Stimulated activated effector memory CD8-positive, alpha-beta T cell treated with anti-CD3 and anti-CD28 coated beads, Interleukin-12 subunit alpha, Interleukin-12 subunit beta, amount 100 ng/mL, for 72 hours (primary cell): Measurements from ENCODE around the gene DUSP16.
"Not testable (repeated sequence)": the region's sequence is repeated elsewhere in the genome, so short reads cannot be mapped to it uniquely, and the experiment has no call there.

ENCODE experiments used
- ATAC-seq: fragments of 150-1000 bp; cut with Tn5 transposase; 2 replicates; pipeline ENCODE4 v1.10.0; 2021
- DNase-seq, 2 donors: peaks; one replicate each; pipeline ENCODE4 v3.0.0; 2021 to 2022; ENCODE audit warnings: low spot score in 2 of 2
- H3K27ac Mint-ChIP-seq: one replicate; pipeline ENCODE4 v1.8.0; 2022; ENCODE audit warnings: mild to moderate bottlenecking, mixed read lengths
- H3K36me3 Mint-ChIP-seq: one replicate; pipeline ENCODE4 v1.8.0; 2022; ENCODE audit warnings: mild to moderate bottlenecking, mixed read lengths
- H3K4me1 Mint-ChIP-seq: one replicate; pipeline ENCODE4 v1.8.0; 2022; ENCODE audit warnings: mixed read lengths
- H3K4me3 Mint-ChIP-seq: one replicate; pipeline ENCODE4 v1.8.0; 2022; ENCODE audit warnings: mild to moderate bottlenecking, mixed read lengths
- H3K9me3 Mint-ChIP-seq: one replicate; pipeline ENCODE4 v1.8.0; 2022; ENCODE audit warnings: mixed read lengths

Gene DUSP16

GRCh38 chr12:12592930-12593329 lies 30.3 kb upstream of the DUSP16 start:
- peaks cover 14% of the 10 kb centered on the region for H3K4me1 Mint-ChIP-seq
- peaks cover 11% of the 10 kb centered on the region for H3K9me3 Mint-ChIP-seq
- no peak overlapping the region for H3K27ac Mint-ChIP-seq
- DNase-seq, result no peak
- H3K4me3 Mint-ChIP-seq, result no peak overlapping the region
- H3K36me3 Mint-ChIP-seq, result peaks cover 6% of the 10 kb centered on the region
- no peak for ATAC-seq

DNA sequence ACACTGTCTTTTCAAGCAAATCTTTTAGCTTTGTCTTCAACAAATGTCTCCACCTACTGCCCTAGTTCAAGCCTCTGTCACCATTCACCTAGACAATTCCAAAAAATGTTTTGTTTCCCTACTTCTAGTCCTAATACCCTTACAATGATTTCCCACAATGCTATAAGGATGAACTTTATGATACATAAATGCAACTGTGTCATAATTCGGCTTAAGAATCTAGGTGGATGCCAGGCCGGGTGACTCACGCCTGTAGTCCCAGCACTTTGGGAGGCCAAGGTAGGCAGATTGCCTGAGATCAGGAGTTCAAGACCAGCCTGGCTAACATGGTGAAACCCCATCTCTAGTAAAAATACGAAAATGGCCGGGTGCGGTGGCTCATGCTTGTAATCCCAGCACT lies 28.3 kb upstream of the DUSP16 start:
- ATAC-seq (no peak), DNase-seq (no peak)
- no peak overlapping the region for H3K27ac Mint-ChIP-seq
- no peak overlapping the region for H3K4me3 Mint-ChIP-seq
- H3K4me1 Mint-ChIP-seq, result peaks cover 19% of the 10 kb centered on the region
- peaks cover 6% of the 10 kb centered on the region for H3K36me3 Mint-ChIP-seq
- peaks cover 11% of the 10 kb centered on the region for H3K9me3 Mint-ChIP-seq

GRCh38 chr12:12588436-12588835 lies 25.8 kb upstream of the DUSP16 start:
- H3K4me1 Mint-ChIP-seq, result peaks cover 40% of the 10 kb centered on the region
- not testable (repeated sequence) for H3K27ac Mint-ChIP-seq, ATAC-seq, H3K36me3 Mint-ChIP-seq, DNase-seq, H3K4me3 Mint-ChIP-seq, H3K9me3 Mint-ChIP-seq

DNA sequence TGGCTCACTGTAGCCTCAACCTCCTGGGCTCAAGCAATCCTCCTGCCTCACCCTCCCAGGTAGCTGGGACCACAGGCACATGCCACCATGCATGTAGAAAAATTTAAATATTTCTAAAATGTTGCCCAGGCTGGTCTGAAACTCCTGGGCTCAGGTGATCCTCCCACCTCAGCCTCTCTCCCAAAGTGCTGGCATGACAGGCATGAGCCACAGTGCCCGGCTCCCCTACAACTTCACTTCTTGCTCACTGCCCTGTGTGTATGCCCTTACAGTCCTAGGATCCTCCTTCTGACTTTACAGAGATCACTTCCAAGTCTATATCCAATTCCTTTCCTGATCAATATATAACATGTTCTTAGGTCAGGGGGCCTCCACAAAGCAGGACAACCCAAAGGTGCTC lies 25.2 kb upstream of the DUSP16 start:
- no peak overlapping the region for H3K4me3 Mint-ChIP-seq
- H3K4me1 Mint-ChIP-seq, result peaks cover 46% of the 10 kb centered on the region
- H3K27ac Mint-ChIP-seq, result no peak overlapping the region
- ATAC-seq, result no peak
- peaks cover 6% of the 10 kb centered on the region for H3K36me3 Mint-ChIP-seq
- H3K9me3 Mint-ChIP-seq, result peaks cover 8% of the 10 kb centered on the region
- DNase-seq, result no peak

DNA sequence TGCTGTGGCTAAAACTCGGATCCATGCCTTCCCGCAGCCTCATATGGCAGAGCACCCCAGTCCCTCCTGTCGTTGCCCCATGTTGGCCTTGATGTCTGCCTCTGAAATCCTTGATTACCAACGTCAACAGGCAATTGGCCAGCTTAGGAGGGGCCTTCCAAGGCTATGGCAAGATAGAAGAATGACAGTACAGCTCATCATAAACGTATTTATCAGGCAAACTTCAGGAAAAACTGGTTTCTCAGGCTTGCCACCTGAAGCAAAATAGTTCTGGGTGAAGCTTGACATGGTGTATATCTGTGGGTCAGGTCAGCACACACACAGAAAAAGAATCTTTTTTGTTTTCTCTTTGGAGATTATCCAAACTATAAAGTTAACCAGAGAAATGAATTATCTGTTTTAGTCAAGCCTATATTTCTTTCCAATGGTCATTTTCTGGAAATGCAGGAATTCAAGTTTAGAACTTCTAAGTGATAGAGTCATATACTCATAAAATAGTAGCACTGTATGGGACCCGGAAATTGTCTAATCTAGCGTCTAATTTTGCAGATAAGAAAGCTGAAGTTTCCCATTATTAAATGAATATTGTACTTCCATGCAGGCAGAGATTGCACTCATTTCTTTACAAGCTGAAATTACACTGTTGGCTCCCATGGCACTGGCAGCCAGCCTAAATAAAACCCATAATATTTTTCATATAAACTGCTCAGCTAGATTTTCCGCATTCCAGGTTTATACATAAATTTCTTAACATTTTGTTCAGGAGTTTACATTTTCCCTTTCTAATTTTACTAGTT lies 24.4 kb upstream of the DUSP16 start:
- Mint-ChIP-seq H3K27ac (no peak overlapping the region), H3K9me3 (peaks cover 8% of the 10 kb centered on the region), H3K4me3 (no peak overlapping the region), H3K4me1 (peaks cover 52% of the 10 kb centered on the region), H3K36me3 (peaks cover 6% of the 10 kb centered on the region)
- DNase-seq (no peak), ATAC-seq (no peak)

DNA sequence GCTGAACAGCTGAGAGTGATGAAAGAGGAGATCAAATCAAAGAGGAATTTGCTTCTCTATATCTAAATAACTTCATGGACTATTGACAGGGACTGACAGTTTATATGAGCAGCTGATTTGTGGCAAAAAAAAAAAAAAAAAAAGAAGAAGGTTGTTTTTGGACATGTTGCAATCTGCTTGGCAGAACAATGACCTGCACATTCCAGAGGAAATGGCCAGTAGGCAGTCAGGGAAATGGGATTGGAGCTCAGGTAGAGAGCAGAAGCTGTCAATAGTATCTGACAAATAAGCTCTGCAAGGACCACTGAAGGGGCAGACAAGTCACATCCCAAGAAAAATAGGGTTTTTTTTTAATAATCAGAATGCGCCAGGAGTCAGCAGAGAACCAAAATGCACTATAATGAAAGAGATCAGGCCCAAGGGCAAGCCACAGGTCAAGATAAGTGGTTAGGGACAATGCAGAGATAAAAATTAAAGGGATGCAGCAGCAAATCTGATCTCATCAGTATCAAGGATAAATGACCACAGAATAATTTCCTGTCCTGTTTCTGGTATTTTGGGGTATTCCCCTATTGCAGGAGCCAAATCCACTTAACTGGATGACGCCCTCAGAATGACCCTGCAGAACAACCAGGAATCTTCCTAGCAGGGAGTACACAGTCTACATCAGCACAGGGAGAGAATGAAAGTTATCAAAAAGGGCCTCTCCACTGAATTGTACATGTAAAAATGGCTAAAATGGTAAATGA lies 22.6 kb upstream of the DUSP16 start:
- ATAC-seq (no peak), DNase-seq (no peak)
- Mint-ChIP-seq H3K4me3 (no peak overlapping the region), H3K4me1 (peaks cover 55% of the 10 kb centered on the region), H3K36me3 (peaks cover 5% of the 10 kb centered on the region), H3K9me3 (peaks cover 8% of the 10 kb centered on the region), H3K27ac (peak overlapping the region; percentile 41)

DNA sequence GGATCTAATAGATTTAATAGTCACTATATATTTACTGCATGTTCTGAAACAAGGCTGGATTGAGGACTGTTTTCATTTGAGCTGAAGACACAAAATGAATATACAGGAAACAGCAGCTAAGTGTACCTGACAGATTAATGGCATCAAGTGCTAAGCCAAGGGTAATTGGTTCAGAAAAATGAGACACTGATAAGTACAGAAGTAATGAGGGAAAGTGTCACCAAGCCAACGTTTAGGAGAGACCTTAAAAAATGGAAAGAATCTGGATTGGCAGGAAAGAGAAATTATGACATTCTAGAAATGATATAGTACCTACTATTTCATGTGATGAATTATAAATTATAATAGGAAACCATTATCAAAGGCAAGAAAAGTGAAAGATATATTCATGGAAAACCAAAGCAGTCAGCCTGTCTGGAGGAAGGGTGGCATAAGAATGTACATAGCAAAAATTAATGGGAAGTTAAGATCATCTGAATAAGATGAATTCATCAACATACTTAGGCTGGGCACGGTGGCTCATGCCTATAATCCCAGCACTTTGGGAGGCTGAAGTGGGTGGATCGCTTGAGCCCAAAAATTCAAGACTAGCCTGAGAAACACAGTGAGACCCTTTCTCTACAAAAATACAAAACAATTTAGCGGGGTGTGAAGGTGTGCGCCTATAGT lies 21.0 kb upstream of the DUSP16 start:
- ATAC-seq, result no peak
- peak overlapping the region; percentile 84 for H3K27ac Mint-ChIP-seq

DNA sequence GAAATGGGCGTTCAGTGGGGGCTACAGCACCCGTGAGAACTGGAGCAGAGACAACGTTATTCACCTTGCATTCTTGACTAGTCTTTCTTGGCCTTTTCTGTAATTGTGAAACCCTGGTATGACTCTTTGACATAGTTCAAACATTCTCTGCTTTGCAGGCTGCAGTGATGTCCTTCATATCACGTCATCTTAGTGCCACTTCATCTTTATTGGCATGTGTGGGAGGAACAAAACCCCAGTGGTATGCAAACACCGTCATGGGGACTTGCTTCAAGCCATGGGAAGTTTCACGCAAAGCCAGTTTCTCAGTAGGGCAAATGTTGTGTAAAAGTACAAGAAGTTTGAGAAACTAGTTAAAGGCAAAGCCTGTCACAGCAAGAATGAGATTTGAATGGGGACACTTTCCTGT lies 20.2 kb upstream of the DUSP16 start:
- no peaks in the 10 kb centered on the region for H3K36me3 Mint-ChIP-seq
- ATAC-seq (peak; percentile 98), DNase-seq (peak; percentile 33 to 80)
- peaks cover 41% of the 10 kb centered on the region for H3K4me1 Mint-ChIP-seq
- H3K4me3 Mint-ChIP-seq, result peak overlapping the region; percentile 58
- no peaks in the 10 kb centered on the region for H3K9me3 Mint-ChIP-seq
- peak overlapping the region; percentile 84 for H3K27ac Mint-ChIP-seq

More for the DNA sequence above, 21.0 kb upstream of the DUSP16 start:
- Mint-ChIP-seq H3K36me3 (no peaks in the 10 kb centered on the region), H3K4me1 (peaks cover 41% of the 10 kb centered on the region), H3K9me3 (no peaks in the 10 kb centered on the region), H3K4me3 (peak overlapping the region; percentile 58)
- no peak for DNase-seq

- DNase-seq (peak in 1 of 2 donors; percentile 63), ATAC-seq (peak; percentile 32)
- Mint-ChIP-seq H3K4me1 (peaks cover 46% of the 10 kb centered on the region), H3K9me3 (no peaks in the 10 kb centered on the region), H3K36me3 (no peaks in the 10 kb centered on the region), H3K4me3 (peak overlapping the region; percentile 58), H3K27ac (peak overlapping the region; percentile 84)
Observed at GRCh38 chr12:12582193-12582881, 19.7 kb upstream of the DUSP16 start.

- ATAC-seq, H3K27ac Mint-ChIP-seq, H3K4me3 Mint-ChIP-seq, DNase-seq, H3K9me3 Mint-ChIP-seq, H3K36me3 Mint-ChIP-seq: not testable (repeated sequence)
- H3K4me1 Mint-ChIP-seq, result peaks cover 39% of the 10 kb centered on the region
Observed at GRCh38 chr12:12580716-12581115, 18.1 kb upstream of the DUSP16 start.

DNA sequence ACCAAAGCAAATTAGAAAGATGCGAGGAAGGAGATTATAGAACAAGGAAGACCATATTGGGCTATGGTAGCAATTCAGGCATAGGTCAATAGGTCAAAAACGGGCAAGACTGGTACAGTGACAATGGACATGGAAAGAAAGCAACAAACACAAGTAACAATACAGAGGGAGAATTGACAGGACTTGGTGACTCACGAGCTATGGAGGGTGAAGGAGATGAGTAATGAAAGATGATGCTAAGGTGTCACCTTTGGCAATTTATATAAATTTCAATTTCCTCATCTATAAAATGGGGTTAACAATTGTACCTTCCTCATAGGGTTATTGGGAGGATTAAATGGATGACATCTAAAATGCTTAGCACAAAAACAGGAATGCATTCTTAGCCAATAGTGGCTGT lies 15.1 kb upstream of the DUSP16 start:
- Mint-ChIP-seq H3K4me3 (no peak overlapping the region), H3K9me3 (no peaks in the 10 kb centered on the region), H3K27ac (no peak overlapping the region), H3K36me3 (no peaks in the 10 kb centered on the region), H3K4me1 (peaks cover 14% of the 10 kb centered on the region)
- ATAC-seq (no peak), DNase-seq (no peak)

DNA sequence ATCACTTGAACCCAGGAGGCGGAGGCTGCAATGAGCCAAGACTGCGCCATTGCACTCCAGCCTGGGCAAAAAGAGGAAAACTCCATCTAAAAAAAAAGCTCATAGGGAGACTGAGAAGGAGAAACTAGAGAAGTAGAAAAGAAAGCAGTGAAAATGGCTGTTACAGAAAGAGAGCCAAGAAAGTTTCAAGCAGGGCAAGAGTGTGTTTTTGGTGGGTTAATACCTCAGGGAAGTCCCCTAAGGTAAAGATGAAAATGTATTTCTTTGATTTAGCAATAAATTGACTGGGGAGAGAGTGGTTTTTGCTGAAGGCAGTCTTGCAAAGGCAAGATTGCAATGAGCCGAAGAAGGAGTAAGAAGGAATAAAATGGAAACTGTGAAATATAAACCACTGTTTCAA lies 10.0 kb upstream of the DUSP16 start:
- no peak for ATAC-seq
- H3K27ac Mint-ChIP-seq, result no peak overlapping the region
- H3K4me1 Mint-ChIP-seq, result peaks cover 3% of the 10 kb centered on the region
- no peak overlapping the region for H3K4me3 Mint-ChIP-seq
- no peaks in the 10 kb centered on the region for H3K9me3 Mint-ChIP-seq
- no peak for DNase-seq
- no peaks in the 10 kb centered on the region for H3K36me3 Mint-ChIP-seq

GRCh38 chr12:12565971-12566370 lies 3.3 kb upstream of the DUSP16 start:
- ATAC-seq, H3K4me3 Mint-ChIP-seq, H3K9me3 Mint-ChIP-seq, DNase-seq, H3K27ac Mint-ChIP-seq: not testable (repeated sequence)
- Mint-ChIP-seq H3K36me3 (peaks cover 21% of the 10 kb centered on the region), H3K4me1 (peaks cover 15% of the 10 kb centered on the region)

GRCh38 chr12:12564911-12565310 lies 2.2 kb upstream of the DUSP16 start:
- ATAC-seq (no peak), DNase-seq (no peak)
- Mint-ChIP-seq H3K4me3 (no peak overlapping the region), H3K4me1 (peaks cover 25% of the 10 kb centered on the region), H3K9me3 (no peaks in the 10 kb centered on the region), H3K36me3 (peaks cover 31% of the 10 kb centered on the region), H3K27ac (peak overlapping the region; percentile 98)
